ACHN (cell line): ENCODE data around the gene PPP1R36.

Experiments used
- DNase-seq: peaks from one replicate; pipeline ENCODE4 v3.0.0-alpha.2; 2015
- in situ Hi-C: cut with HindIII; loops from 2 replicates; pipeline ENCODE4 v1.10.0; 2017; ENCODE audit warnings: low sequenced_read_pairs, low pct_ligation_motif_present, low pct_unique_long_range_greater_than_20kb

PPP1R36 gene

GRCh38 chr14:64549791-64550620, at the start of gene PPP1R36:
Gene PPP1R36 (plus strand): TSS chr14:64549961. CDS start chr14:64549998, 37 bp downstream.
- in situ Hi-C loops = no loop called here
- no peak for DNase-seq

GRCh38 chr14:64500088-64500487, 49.7 kb upstream of the PPP1R36 start:
- in situ Hi-C loops = no loop called here
- DNase-seq = no peak

GRCh38 chr14:64501411-64502171, 48.2 kb upstream of the PPP1R36 start:
- in situ Hi-C loops = no loop called here
- peak; percentile 43 for DNase-seq

- in situ Hi-C loops = no loop called here
- DNase-seq = no peak
These were observed 47.3 kb upstream of the PPP1R36 start for GRCh38 chr14:64502456-64502855.

- in situ Hi-C loops = no loop called here
- DNase-seq = peak; percentile 16
These were observed 46.8 kb upstream of the PPP1R36 start for GRCh38 chr14:64502887-64503433.

GRCh38 chr14:64503434-64504309, 46.1 kb upstream of the PPP1R36 start, which contains the start of gene ZBTB25:
Gene ZBTB25 (minus strand): TSS chr14:64503838. CDS start chr14:64490533, 13,305 bp downstream.
- peak; percentile 91 for DNase-seq
- in situ Hi-C loops = no loop called here

GRCh38 chr14:64504310-64504896, 45.4 kb upstream of the PPP1R36 start, which contains the start of gene ZBTB1:
Gene ZBTB1 (plus strand): TSS chr14:64504770. CDS start chr14:64521505, 16,735 bp downstream.
- in situ Hi-C loops = no loop called here
- DNase-seq = peak; percentile 71

- in situ Hi-C loops = no loop called here
- DNase-seq = peak; percentile 81
These were observed 44.6 kb upstream of the PPP1R36 start for GRCh38 chr14:64504897-64505794.

GRCh38 chr14:64506721-64507120, 43.0 kb upstream of the PPP1R36 start:
- DNase-seq = no peak
- in situ Hi-C loops = no loop called here

- peak; percentile 29 for DNase-seq
These were observed 42.2 kb upstream of the PPP1R36 start for GRCh38 chr14:64507376-64508156.

GRCh38 chr14:64508215-64508776, 41.5 kb upstream of the PPP1R36 start:
- DNase-seq = no peak
- in situ Hi-C loops = no loop called here

More at GRCh38 chr14:64507376-64508156, 42.2 kb upstream of the PPP1R36 start:
- in situ Hi-C loops = no loop called here

GRCh38 chr14:64509036-64509435, 40.7 kb upstream of the PPP1R36 start:
- in situ Hi-C loops = no loop called here
- no peak for DNase-seq

- DNase-seq = peak; percentile 71
- in situ Hi-C loops = no loop called here
These were observed 38.7 kb upstream of the PPP1R36 start for GRCh38 chr14:64510825-64511671.

- no peak for DNase-seq
- in situ Hi-C loops = no loop called here
These were observed 36.5 kb upstream of the PPP1R36 start for GRCh38 chr14:64513271-64513670.

GRCh38 chr14:64515053-64515452, 34.7 kb upstream of the PPP1R36 start:
- in situ Hi-C loops = no loop called here
- DNase-seq = no peak
